WTC11 (cell line): Measurements from ENCODE around the gene FMOD. TPM values are rescaled to one million over a fixed set of nuclear protein-coding genes. Genes with fewer than 3 reads are reported as not detected.

ENCODE experiments used
- ATAC-seq: fragments of 200-7000 bp; cut with Tn5 transposase; 2 replicates; pipeline ENCODE4 v1.10.0; 2021; ENCODE audit warnings: mild to moderate bottlenecking, moderate library complexity
- CTCF ChIA-PET: fragments of 300-600 bp; sonication (Branson Sonifier 250); formaldehyde crosslinking; loops from one replicate; lab custom pipeline; 2021; ENCODE audit warnings: antibody characterized with exemption; lab: Charles Lee
- POLR2A ChIA-PET: fragments of 350-600 bp; sonication (Branson Sonifier 250); formaldehyde crosslinking; loops from one replicate; lab custom pipeline; 2021; ENCODE audit warnings: antibody characterized with exemption; lab: Charles Lee
- DNase-seq: peaks from one replicate; pipeline ENCODE4 v3.0.0; 2021; ENCODE audit warnings: low spot score
- H3K27ac Mint-ChIP-seq: 2 replicates; pipeline ENCODE4 v1.8.0; 2021; ENCODE audit warnings: mixed read lengths
- H3K27me3 Mint-ChIP-seq: 2 replicates; pipeline ENCODE4 v1.8.0; 2021; ENCODE audit warnings: low read depth, mild to moderate bottlenecking, moderate library complexity, mixed read lengths
- H3K36me3 Mint-ChIP-seq: 2 replicates; pipeline ENCODE4 v1.8.0; 2021; ENCODE audit warnings: mixed read lengths
- H3K4me1 Mint-ChIP-seq: 2 replicates; pipeline ENCODE4 v1.8.0; 2022; ENCODE audit warnings: mixed read lengths
- H3K4me3 Mint-ChIP-seq: 2 replicates; pipeline ENCODE4 v1.8.0; 2021; ENCODE audit warnings: mild to moderate bottlenecking, moderate library complexity, mixed read lengths
- H3K9me3 Mint-ChIP-seq: 2 replicates; pipeline ENCODE4 v1.8.0; 2021; ENCODE audit warnings: mixed read lengths
- AR ChIP-seq: fragments of 250-450 bp; sonication (Bioruptor Pico); IDR thresholded peaks from 2 replicates; pipeline ENCODE4 v1.9.0; 2021; ENCODE audit warnings: mild to moderate bottlenecking
- ATF6 ChIP-seq: sonication (generic); formaldehyde crosslinking; IDR thresholded peaks from 2 replicates; pipeline ENCODE4 v1.8.1; 2023; ENCODE audit warnings: mild to moderate bottlenecking, missing genetic modification reagents
- CREB1 ChIP-seq: sonication (generic); formaldehyde crosslinking; IDR thresholded peaks from 2 replicates; pipeline ENCODE4 v1.8.0; 2023; ENCODE audit warnings: mild to moderate bottlenecking, missing genetic modification reagents
- ERG ChIP-seq: fragments of 250-450 bp; sonication (Bioruptor Pico); IDR thresholded peaks from 2 replicates; pipeline ENCODE4 v1.8.0; 2021; ENCODE audit warnings: mild to moderate bottlenecking
- GABPB1 ChIP-seq: sonication (generic); formaldehyde crosslinking; IDR thresholded peaks from 2 replicates; pipeline ENCODE4 v1.8.1; 2023; ENCODE audit warnings: mild to moderate bottlenecking, missing genetic modification reagents
- GRHL2 ChIP-seq: fragments of 250-450 bp; sonication (Bioruptor Pico); IDR thresholded peaks from 2 replicates; pipeline ENCODE4 v1.8.0; 2022; ENCODE audit warnings: mild to moderate bottlenecking, moderate library complexity; ENCODE audit not compliant: insufficient replicate concordance, severe bottlenecking
- GTF2I ChIP-seq: fragments of 250-450 bp; sonication (Bioruptor Pico); conservative IDR thresholded peaks from 2 replicates; pipeline ENCODE4 v1.4.0; 2021; ENCODE audit warnings: mild to moderate bottlenecking
- MLX ChIP-seq: sonication (generic); formaldehyde crosslinking; IDR thresholded peaks from 2 replicates; pipeline ENCODE4 v1.8.1; 2023; ENCODE audit warnings: mild to moderate bottlenecking, missing genetic modification reagents, moderate library complexity
- NR1H2 ChIP-seq: sonication (generic); formaldehyde crosslinking; IDR thresholded peaks from 2 replicates; pipeline ENCODE4 v1.9.0; 2021; ENCODE audit warnings: mild to moderate bottlenecking, moderate library complexity, missing genetic modification reagents
- NR2C2 ChIP-seq: sonication (generic); formaldehyde crosslinking; IDR thresholded peaks from 2 replicates; pipeline ENCODE4 v1.8.0; 2022; ENCODE audit warnings: mild to moderate bottlenecking, missing genetic modification reagents
- PRRX2 ChIP-seq: fragments of 250-450 bp; sonication (Bioruptor Pico); IDR thresholded peaks from 2 replicates; pipeline ENCODE4 v1.8.0; 2021; ENCODE audit warnings: mild to moderate bottlenecking
- STAT6 ChIP-seq: sonication (generic); formaldehyde crosslinking; conservative IDR thresholded peaks from 2 replicates; pipeline ENCODE4 v1.8.1; 2023; ENCODE audit warnings: mild to moderate bottlenecking, low read depth, missing genetic modification reagents, moderate library complexity
- TCF7 ChIP-seq: sonication (generic); formaldehyde crosslinking; IDR thresholded peaks from 2 replicates; pipeline ENCODE4 v1.8.0; 2022; ENCODE audit warnings: mild to moderate bottlenecking, low read depth, missing genetic modification reagents, moderate library complexity
- TEAD1 ChIP-seq: sonication (generic); formaldehyde crosslinking; IDR thresholded peaks from 2 replicates; pipeline ENCODE4 v1.8.0; 2022; ENCODE audit warnings: mild to moderate bottlenecking, missing genetic modification reagents
- ZNF425 ChIP-seq: fragments of 250-450 bp; sonication (Bioruptor Pico); conservative IDR thresholded peaks from 2 replicates; pipeline ENCODE4 v1.9.0; 2021; ENCODE audit warnings: mild to moderate bottlenecking
- ZNF671 ChIP-seq: fragments of 250-450 bp; sonication (Bioruptor Pico); IDR thresholded peaks from 2 replicates; pipeline ENCODE4 v1.8.0; 2021; ENCODE audit warnings: mild to moderate bottlenecking
- total RNA-seq: library from RNA; stranded (reverse); gene quantifications from 3 replicates; pipeline ENCODE4 v1.2.3, GENCODE V29; 2021

FMOD gene
- total RNA-seq, 1 experiment from 2014 or later: 0.79 TPM

- no peak overlapping the region for H3K27ac Mint-ChIP-seq
Measured at GRCh38 chr1:203364806-203365205, 13.9 kb upstream of the FMOD start.

More at GRCh38 chr1:203364806-203365205, 13.9 kb upstream of the FMOD start:
- H3K4me3 Mint-ChIP-seq: no peak overlapping the region
- TF ChIP-seq ZNF425 (CRISPR knock-in tag) (no peak), GTF2I (no peak), ZNF671 (no peak), TCF7 (CRISPR knock-in tag) (no peak), STAT6 (CRISPR knock-in tag) (no peak), NR1H2 (no peak), GABPB1 (CRISPR knock-in tag) (no peak), NR2C2 (CRISPR knock-in tag) (no peak), MLX (CRISPR knock-in tag) (no peak), PRRX2 (CRISPR knock-in tag) (no peak), TEAD1 (CRISPR knock-in tag) (no peak), GRHL2 (CRISPR knock-in tag) (no peak), CREB1 (CRISPR knock-in tag) (no peak), ATF6 (CRISPR knock-in tag) (no peak), ERG (no peak), AR (CRISPR knock-in tag) (no peak)
- CTCF ChIA-PET: interaction anchor here (0.6 to 1.2 kb wide), 3 partner anchors 22 to 97 kb away, joined by 3 to 4 read pairs (median 4); no protein-coding TSS in a partner anchor
- DNase-seq: no peak
- H3K27me3 Mint-ChIP-seq: peaks cover 8% of the 10 kb centered on the region
- peaks cover 7% of the 10 kb centered on the region; the same call in 1 of the 2 replicates for H3K4me1 Mint-ChIP-seq
- H3K36me3 Mint-ChIP-seq: no peaks in the 10 kb centered on the region
- POLR2A ChIA-PET: no interaction called here
- no peaks in the 10 kb centered on the region for H3K9me3 Mint-ChIP-seq
- ATAC-seq: no peak
